Rectal smooth muscle tissue (tissue), 1 donor: Measurements from ENCODE around the gene DOCK3.
"Not testable (repeated sequence)": the region's sequence is repeated elsewhere in the genome, so short reads cannot be mapped to it uniquely, and the experiment has no call there.

Experiments used
- H3K27ac ChIP-seq: one replicate; pipeline ENCODE4 v1.7.0; 2013; ENCODE audit warnings: low read depth, low read length, inconsistent platforms
- H3K27me3 ChIP-seq: one replicate; pipeline ENCODE4 v1.7.0; 2013; ENCODE audit warnings: low read length; ENCODE audit not compliant: control insufficient read depth, insufficient read depth
- H3K36me3 ChIP-seq: one replicate; pipeline ENCODE4 v1.7.0; 2013; ENCODE audit warnings: low read length; ENCODE audit not compliant: control insufficient read depth, insufficient read depth
- H3K4me1 ChIP-seq: one replicate; pipeline ENCODE4 v1.7.0; 2013; ENCODE audit warnings: low read length; ENCODE audit not compliant: control insufficient read depth, insufficient read depth
- H3K4me3 ChIP-seq: one replicate; pipeline ENCODE4 v1.7.0; 2013; ENCODE audit warnings: low read length
- H3K9ac ChIP-seq: one replicate; pipeline ENCODE4 v1.7.0; 2013; ENCODE audit warnings: low read length

The DOCK3 gene

DNA sequence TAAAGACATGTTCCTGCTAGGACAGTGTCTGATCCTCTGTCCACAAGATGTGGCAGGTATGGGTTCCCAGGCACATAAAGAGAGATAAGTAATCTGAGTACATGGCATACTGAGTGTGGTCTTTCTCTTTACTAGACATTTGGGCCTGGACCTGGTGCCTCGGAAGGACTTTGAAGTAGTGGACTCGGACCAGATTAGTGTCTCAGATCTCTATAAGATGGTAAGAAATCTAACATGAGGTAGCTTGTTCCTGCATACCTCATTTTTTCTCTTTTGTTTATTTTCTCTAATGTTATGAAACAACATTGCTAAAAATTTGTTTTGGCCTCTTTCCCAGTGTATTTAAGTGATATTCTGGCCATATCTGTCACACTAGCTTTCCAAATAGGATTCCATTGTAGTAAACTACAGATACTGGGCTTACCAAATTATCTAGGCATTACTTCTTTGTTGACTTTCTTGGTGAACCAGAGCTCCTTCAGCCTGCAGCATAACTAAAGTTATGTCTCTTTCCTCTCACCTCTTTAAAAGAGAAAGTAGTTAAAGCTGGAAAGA lies 400.6 kb downstream of the DOCK3 start:
- Histone ChIP-seq H3K36me3 (no peaks in the 10 kb centered on the region), H3K9ac (no peak overlapping the region), H3K27me3 (no peaks in the 10 kb centered on the region), H3K27ac (no peak overlapping the region), H3K4me1 (no peaks in the 10 kb centered on the region), H3K4me3 (no peak overlapping the region)

DNA sequence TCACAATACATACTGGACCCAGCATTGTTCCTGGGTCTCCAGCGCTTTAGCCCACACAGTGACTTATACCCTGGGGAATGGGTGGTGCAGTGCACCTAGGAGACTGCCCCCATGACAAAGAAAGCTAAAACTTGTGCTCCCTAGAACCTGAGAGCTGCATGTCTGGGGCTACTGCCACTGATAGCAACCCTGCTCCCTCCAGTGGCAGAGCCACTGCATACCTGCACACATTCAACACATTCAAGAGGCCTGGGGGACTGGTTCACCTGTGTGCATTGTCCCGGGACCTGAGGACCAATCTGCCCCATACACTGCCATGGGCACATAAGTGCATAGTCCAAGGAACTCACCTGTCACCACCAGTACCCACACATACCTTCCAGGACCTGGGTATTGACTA lies 407.6 kb downstream of the DOCK3 start:
- Histone ChIP-seq H3K9ac (no peak overlapping the region), H3K4me3 (no peak overlapping the region), H3K27me3 (no peaks in the 10 kb centered on the region)

DNA sequence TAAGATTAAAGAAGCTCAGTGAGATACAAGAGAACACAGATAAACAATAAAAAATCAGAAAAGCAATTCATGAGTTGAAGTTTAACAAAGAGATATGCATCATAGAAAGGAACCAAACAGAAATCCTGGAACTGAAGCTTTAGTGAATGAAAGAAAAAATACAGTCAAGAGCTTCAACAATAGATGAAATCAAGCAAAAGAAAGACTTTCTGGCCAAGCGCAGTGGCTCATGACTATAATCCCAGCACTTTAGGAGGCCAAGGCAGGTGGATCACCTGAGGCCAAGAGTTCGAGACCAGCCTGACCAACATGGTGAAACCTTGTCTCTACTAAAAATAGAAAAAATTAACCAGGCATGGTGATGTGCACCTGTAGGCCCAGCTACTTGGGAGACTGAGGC lies 408.8 kb downstream of the DOCK3 start:
- Histone ChIP-seq H3K4me3 (no peak overlapping the region), H3K4me1 (no peaks in the 10 kb centered on the region), H3K36me3 (no peaks in the 10 kb centered on the region), H3K27me3 (no peaks in the 10 kb centered on the region), H3K9ac (no peak overlapping the region), H3K27ac (no peak overlapping the region)

More for the DNA sequence above, 407.6 kb downstream of the DOCK3 start:
- Histone ChIP-seq H3K36me3 (no peaks in the 10 kb centered on the region), H3K27ac (no peak overlapping the region), H3K4me1 (no peaks in the 10 kb centered on the region)

DNA sequence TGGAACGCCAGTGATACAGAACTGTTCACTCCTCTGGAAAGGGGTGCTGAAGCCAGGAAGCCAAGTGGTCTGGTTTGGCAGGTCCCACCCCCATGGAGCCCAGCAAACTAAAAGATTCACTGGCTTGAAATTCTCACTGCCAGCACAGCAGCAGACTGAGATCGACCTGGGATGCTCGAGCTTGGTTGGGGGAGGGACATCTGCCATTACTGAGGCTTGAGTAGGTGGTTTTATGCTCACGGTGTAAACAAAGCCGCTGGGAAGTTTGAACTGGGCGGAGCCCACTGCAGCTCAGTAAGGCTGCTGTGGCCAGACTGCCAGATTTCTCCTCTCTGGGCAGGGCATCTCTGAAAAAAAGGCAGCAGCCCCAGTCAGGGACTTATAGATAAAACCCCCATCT lies 417.4 kb downstream of the DOCK3 start:
- not testable (repeated sequence) for H3K27me3 ChIP-seq, H3K4me1 ChIP-seq, H3K36me3 ChIP-seq, H3K9ac ChIP-seq, H3K27ac ChIP-seq, H3K4me3 ChIP-seq

DNA sequence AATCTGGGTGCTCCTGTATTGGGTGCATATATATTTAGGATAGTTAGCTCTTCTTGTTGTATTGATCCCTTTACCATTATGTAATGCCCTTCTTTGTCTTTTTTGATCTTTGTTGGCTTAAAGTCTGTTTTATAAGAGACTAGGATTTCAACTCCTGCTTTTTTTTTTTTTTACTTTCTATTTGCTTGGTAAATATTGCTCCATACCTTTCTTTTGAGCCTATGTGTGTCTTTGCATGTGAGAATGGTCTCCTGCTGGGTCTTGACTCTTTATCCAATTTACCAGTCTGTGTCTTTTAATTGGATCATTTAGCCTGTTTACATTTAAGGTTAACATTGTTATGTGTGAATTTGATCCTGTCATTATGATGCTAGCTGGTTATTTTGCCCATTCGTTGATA lies 420.1 kb downstream of the DOCK3 start:
- H3K4me1 ChIP-seq, H3K27ac ChIP-seq, H3K36me3 ChIP-seq, H3K9ac ChIP-seq, H3K4me3 ChIP-seq, H3K27me3 ChIP-seq: not testable (repeated sequence)

DNA sequence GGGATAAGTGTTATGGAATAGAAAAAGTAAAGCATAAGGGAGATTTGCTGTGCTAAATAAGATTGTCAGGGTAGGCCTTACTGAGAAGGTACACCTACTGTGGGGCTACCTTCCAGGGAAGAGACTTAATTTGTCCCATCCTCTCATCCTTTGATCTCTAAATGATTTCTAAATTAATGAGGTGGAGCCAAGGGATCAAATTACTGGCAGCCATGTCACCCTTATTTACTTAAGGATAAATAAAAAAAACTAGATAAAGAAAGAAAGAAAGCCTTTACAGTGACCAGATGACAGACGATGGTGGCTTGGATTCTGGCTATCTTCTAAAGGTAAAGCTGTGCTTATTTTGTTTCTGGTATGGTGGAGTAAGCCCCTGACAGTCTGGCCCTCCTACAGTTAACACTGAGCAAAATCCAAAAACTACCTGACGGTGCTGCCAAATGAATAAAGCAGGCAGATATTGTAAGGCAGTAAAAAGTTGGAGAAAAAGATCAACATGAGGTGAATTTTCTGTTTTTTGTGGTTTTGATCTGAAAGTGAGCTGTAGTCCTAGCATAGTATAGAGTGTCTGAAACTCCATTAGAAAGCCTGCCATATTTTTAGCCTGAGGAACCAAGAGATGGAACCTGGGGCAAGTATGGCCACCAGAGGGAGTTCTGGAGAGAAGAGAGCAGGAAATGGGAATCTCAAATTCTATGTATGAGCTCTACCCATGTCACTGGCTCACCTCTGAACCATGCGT lies 425.2 kb downstream of the DOCK3 start:
- no peak overlapping the region for H3K9ac ChIP-seq
- H3K27me3 ChIP-seq: no peaks in the 10 kb centered on the region
- no peaks in the 10 kb centered on the region for H3K36me3 ChIP-seq
- no peaks in the 10 kb centered on the region for H3K4me1 ChIP-seq
- H3K4me3 ChIP-seq: no peak overlapping the region
- no peak overlapping the region for H3K27ac ChIP-seq

DNA sequence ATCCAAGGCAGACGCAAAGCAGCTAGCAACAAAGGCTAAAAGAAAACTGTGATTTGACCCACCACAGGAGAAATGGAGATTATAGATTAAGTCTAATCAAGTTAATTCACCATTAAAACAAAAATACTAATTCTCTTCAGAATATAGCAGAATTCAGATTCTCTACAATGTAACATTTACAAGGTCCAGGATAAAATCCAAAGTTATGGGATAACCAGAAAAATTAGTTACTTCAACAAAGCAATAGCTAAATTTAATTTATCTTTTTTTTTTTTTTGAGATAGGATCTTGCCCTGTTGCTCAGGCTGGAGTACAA lies 425.8 kb downstream of the DOCK3 start:
- no peaks in the 10 kb centered on the region for H3K4me1 ChIP-seq
- no peak overlapping the region for H3K27ac ChIP-seq
- H3K9ac ChIP-seq: no peak overlapping the region
- H3K27me3 ChIP-seq: no peaks in the 10 kb centered on the region
- no peaks in the 10 kb centered on the region for H3K36me3 ChIP-seq
- H3K4me3 ChIP-seq: no peak overlapping the region

DNA sequence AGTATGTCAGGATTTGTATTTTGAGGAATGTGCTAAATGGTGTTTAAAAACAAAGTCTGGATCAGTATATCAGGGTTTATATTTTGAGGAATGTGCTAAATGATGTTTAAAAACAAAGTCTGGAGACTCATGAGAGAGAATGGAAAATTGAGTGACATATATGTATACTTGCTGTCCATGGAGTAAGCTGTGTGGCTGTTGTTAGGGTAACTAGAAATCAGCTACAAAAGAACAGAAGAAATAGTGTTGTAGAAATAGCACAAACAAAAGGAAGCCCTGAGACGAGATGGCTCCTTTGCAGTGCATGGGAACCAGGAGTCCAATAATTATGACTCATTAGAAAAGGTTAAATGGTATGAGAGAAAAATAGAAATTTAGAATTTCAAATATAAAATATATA lies 427.7 kb downstream of the DOCK3 start:
- no peaks in the 10 kb centered on the region for H3K4me1 ChIP-seq
- no peak overlapping the region for H3K27ac ChIP-seq
- no peak overlapping the region for H3K9ac ChIP-seq
- no peaks in the 10 kb centered on the region for H3K36me3 ChIP-seq
- H3K27me3 ChIP-seq: no peaks in the 10 kb centered on the region
- no peak overlapping the region for H3K4me3 ChIP-seq

DNA sequence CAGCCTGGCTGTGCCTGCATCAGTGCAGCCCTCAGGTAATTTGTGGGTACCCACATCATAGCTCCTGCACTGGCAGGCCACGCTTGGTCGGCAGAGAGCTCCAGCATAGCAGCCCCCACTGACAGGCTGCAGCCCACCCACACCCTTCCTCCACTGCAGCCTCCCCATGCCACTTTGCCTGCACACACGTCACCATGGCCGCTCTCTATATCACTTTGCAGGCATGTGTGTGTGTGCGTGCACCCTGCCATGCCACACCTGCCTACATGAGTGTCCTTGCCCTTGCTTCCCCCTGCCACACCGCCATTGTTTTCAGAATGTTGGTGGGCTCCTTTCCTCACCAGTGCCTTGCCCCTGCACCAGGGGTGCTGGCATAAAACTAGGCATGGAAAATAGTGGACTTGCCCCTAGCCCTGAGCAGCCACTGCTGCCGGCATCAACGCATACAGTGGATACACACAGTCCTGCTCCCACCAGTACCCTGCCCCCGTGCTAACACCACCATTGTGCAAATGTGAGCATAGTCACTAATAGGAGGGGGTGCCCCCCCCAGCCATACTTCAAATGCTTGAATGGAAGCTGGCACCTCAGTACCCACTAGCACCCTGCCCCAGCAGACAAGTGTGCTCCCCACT lies 431.6 kb downstream of the DOCK3 start:
- Histone ChIP-seq H3K36me3 (no peaks in the 10 kb centered on the region), H3K27me3 (no peaks in the 10 kb centered on the region), H3K9ac (no peak overlapping the region), H3K4me1 (no peaks in the 10 kb centered on the region), H3K27ac (no peak overlapping the region), H3K4me3 (no peak overlapping the region)

DNA sequence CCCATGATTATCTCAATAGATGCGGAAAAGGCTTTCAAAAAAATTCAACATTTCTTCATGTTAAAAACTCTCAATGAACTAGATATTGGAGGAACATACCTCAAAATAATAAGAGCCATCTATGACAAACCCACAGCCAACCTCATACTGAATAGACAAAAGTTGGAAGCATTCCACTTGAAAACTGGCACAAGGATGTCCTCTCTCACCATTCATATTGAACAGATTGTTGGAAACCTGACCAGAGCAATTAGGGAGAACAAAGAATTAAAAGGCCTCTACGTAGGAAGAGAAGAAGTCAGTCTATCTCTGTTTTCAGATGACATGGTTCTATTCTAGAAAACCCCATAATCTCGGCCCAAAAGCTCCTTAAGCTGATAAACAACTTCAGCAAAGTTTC lies 435.9 kb downstream of the DOCK3 start:
- H3K4me1 ChIP-seq: no peaks in the 10 kb centered on the region
- no peaks in the 10 kb centered on the region for H3K36me3 ChIP-seq
- H3K27ac ChIP-seq: no peak overlapping the region
- H3K27me3 ChIP-seq: no peaks in the 10 kb centered on the region
- H3K9ac ChIP-seq: no peak overlapping the region
- no peak overlapping the region for H3K4me3 ChIP-seq

DNA sequence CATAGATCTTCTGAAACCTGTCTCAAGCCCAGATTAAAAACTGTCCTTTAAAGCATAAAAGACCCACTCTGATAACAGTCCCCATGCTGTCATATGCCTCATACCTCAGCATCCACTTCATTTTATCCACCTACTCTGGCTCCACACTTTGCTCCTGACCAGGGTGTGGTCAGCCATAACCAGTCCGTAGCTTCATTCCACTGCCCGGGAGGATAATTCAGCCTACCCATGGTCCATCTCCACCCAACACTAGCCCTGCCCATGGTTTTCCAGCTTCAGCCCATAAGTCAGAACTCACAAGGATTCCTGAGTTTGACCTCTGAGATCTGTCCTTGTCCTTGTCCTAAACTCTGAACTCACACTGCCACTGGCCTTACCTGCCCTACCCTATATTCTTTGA lies 448.2 kb downstream of the DOCK3 start:
- Histone ChIP-seq H3K36me3 (no peaks in the 10 kb centered on the region), H3K4me1 (no peaks in the 10 kb centered on the region), H3K4me3 (no peak overlapping the region), H3K27me3 (no peaks in the 10 kb centered on the region), H3K27ac (no peak overlapping the region), H3K9ac (no peak overlapping the region)

DNA sequence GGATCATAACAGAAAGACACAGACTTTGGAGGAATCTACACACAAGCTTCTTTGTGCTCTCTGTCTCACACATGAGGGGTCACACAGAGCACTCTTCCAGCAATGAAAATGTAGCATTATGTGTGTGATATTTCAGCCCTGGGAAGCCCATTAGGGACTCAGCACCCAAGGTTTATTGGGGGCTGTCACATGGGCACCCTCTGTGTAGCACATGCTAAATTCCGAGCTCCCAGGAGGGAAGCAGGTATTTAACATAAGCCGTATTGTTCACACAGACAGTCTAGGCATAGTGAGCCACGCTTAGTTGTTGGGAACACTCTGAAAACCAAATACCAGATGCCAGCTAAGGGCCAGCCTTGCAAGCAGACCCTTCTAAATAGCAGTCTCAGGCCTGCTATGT lies 448.8 kb downstream of the DOCK3 start:
- no peak overlapping the region for H3K27ac ChIP-seq
- no peak overlapping the region for H3K4me3 ChIP-seq
- no peaks in the 10 kb centered on the region for H3K4me1 ChIP-seq
- H3K9ac ChIP-seq: no peak overlapping the region
- no peaks in the 10 kb centered on the region for H3K27me3 ChIP-seq
- H3K36me3 ChIP-seq: no peaks in the 10 kb centered on the region

DNA sequence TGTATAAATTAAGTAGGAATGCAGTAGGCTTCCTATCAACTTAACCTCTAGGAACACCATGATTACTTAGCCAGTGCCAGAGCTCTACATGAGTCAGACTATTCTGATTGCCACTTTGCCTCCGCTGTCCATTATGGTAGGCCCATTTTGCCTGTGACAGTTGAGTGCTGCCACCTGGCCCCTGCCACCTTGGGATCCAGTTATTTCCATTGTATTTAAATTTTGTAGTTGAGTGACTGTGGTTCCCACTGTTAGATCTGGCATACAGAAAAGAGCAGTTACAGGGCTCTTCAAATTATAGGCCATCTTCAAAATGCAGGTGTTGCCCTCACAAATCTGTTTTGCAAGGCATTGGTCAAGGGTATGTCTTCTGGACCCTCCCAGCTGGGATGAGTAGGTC lies 456.9 kb downstream of the DOCK3 start:
- H3K9ac ChIP-seq, H3K27me3 ChIP-seq, H3K36me3 ChIP-seq, H3K4me1 ChIP-seq, H3K4me3 ChIP-seq, H3K27ac ChIP-seq: not testable (repeated sequence)
